Liver (tissue), 9 donors: ENCODE measurements around the gene PRKD1. TPM values are rescaled to one million over a fixed set of nuclear protein-coding genes. Genes with fewer than 3 reads are reported as not detected.

Source experiments
- DNase-seq: peaks from one replicate; pipeline ENCODE4 v3.0.0-alpha.2; 2017; ENCODE audit warnings: low spot score
- H3K27ac ChIP-seq, 2 donors: one replicate each; pipeline ENCODE4 v1.7.0; 2013; ENCODE audit warnings: inconsistent platforms in 2 of 2, low read length in 2 of 2, control low read depth in 1 of 2, low read depth in 1 of 2, mild to moderate bottlenecking in 1 of 2
- H3K27me3 ChIP-seq, 4 donors: one replicate each; pipeline versions ENCODE4 v1.6.1 to v1.7.0; 2013; ENCODE audit warnings: low read length in 3 of 4, inconsistent platforms in 1 of 4, mild to moderate bottlenecking in 1 of 4, moderate library complexity in 1 of 4; ENCODE audit not compliant: control insufficient read depth in 4 of 4, insufficient read depth in 4 of 4
- H3K36me3 ChIP-seq, 4 donors: one replicate each; pipeline versions ENCODE4 v1.6.1 to v1.7.0; 2013; ENCODE audit warnings: low read length in 3 of 4, mild to moderate bottlenecking in 3 of 4, low read depth in 1 of 4, moderate library complexity in 1 of 4; ENCODE audit not compliant: control insufficient read depth in 4 of 4, insufficient read depth in 3 of 4
- H3K4me1 ChIP-seq, 4 donors: one replicate each; pipeline versions ENCODE4 v1.6.1 to v1.7.0; 2013; ENCODE audit warnings: low read length in 3 of 4, mild to moderate bottlenecking in 3 of 4, moderate library complexity in 1 of 4; ENCODE audit not compliant: control insufficient read depth in 4 of 4, insufficient read depth in 4 of 4
- H3K4me3 ChIP-seq, 3 donors: one replicate each; pipeline versions ENCODE4 v1.6.1 to v1.7.0; 2013; ENCODE audit warnings: low read length in 3 of 3, control low read depth in 1 of 3, low read depth in 1 of 3, mild to moderate bottlenecking in 1 of 3
- H3K9ac ChIP-seq, 2 donors: one replicate each; pipeline ENCODE4 v1.7.0; 2013; ENCODE audit warnings: low read length in 2 of 2, mild to moderate bottlenecking in 2 of 2, moderate library complexity in 2 of 2, control low read depth in 1 of 2, low read depth in 1 of 2
- H3K9me3 ChIP-seq, 4 donors: one replicate each; pipeline versions ENCODE4 v1.6.1 to v1.7.0; 2013; ENCODE audit warnings: low read length in 3 of 4; ENCODE audit not compliant: control insufficient read depth in 4 of 4
- ATF3 ChIP-seq: IDR thresholded peaks from 2 replicates; pipeline ENCODE4 v1.6.1; 2016; ENCODE audit warnings: antibody characterized with exemption
- EGR1 ChIP-seq, 2 donors: IDR thresholded peaks; 2 replicates each; pipeline ENCODE4 v1.6.1; 2016 to 2018; ENCODE audit warnings: antibody characterized with exemption in 2 of 2, low read depth in 2 of 2
- FOXA1 ChIP-seq: IDR thresholded peaks from 2 replicates; pipeline ENCODE4 v1.6.1; 2016; ENCODE audit warnings: antibody characterized with exemption
- FOXA2 ChIP-seq: IDR thresholded peaks from 2 replicates; pipeline ENCODE4 v1.6.1; 2016; ENCODE audit warnings: antibody characterized with exemption
- GABPA ChIP-seq, 2 donors: IDR thresholded peaks in 1 of 2; conservative IDR thresholded peaks in 1 of 2; 2 replicates each; pipeline ENCODE4 v1.6.1; 2016; ENCODE audit warnings: antibody characterized with exemption in 2 of 2, mild to moderate bottlenecking in 1 of 2, moderate library complexity in 1 of 2
- MAX ChIP-seq: IDR thresholded peaks from 2 replicates; pipeline ENCODE4 v1.6.1; 2016; ENCODE audit warnings: antibody characterized with exemption
- NR2F2 ChIP-seq: IDR thresholded peaks from 2 replicates; pipeline ENCODE4 v1.6.1; 2016; ENCODE audit warnings: antibody characterized with exemption
- RAD21 ChIP-seq, 2 donors: IDR thresholded peaks; 2 replicates each; pipeline ENCODE4 v1.6.1; 2016; ENCODE audit warnings: antibody characterized with exemption in 2 of 2, mild to moderate bottlenecking in 2 of 2
- REST ChIP-seq: IDR thresholded peaks from 2 replicates; pipeline ENCODE4 v1.6.1; 2016; ENCODE audit warnings: antibody characterized with exemption, mild to moderate bottlenecking
- RXRA ChIP-seq, 2 donors: IDR thresholded peaks; 2 replicates each; pipeline ENCODE4 v1.6.1; 2017 to 2018; ENCODE audit warnings: antibody characterized with exemption in 2 of 2, mild to moderate bottlenecking in 1 of 2
- TAF1 ChIP-seq: conservative IDR thresholded peaks from 2 replicates; pipeline ENCODE4 v1.6.1; 2016; ENCODE audit warnings: antibody characterized with exemption, mild to moderate bottlenecking
- ZBTB33 ChIP-seq: IDR thresholded peaks from 2 replicates; pipeline ENCODE4 v1.6.1; 2016; ENCODE audit warnings: antibody characterized with exemption
- WGBS: extraction: QIAGEN DNeasy Blood & Tissue Kit; methylation state at CpG from one replicate; pipeline ENCODE4 v1.1.7; 2013; 5-methylcytosine and 5-hydroxymethylcytosine counted together
- polyA plus RNA-seq, 2 donors: library from polyadenylated mRNA; stranded (reverse) in 1 of 2; unstranded in 1 of 2; fragments of 200-250 nt in 1 of 2; fragments of >200 nt in 1 of 2; fragmentation: Nextera tagmentation in 1 of 2; extraction: Ambion mirVana in 1 of 2; gene quantifications; one replicate each; pipeline versions ENCODE4 v1.2.1 to v1.2.3, GENCODE V29; 2013 to 2015
- total RNA-seq, 2 donors: library from RNA; depleted of rRNA; stranded (reverse); fragments of >200 nt; gene quantifications; one replicate each; pipeline ENCODE4 v1.2.3, GENCODE V29; 2014
- donor health status: healthy.
- donor health status: healthy.
- donor health status: healthy.
- donor health status: healthy.
- donor health status: healthy.

Gene PRKD1
- total and polyA plus RNA-seq, 4 donors = 0.85 to 5.0 (median 0.99) TPM

GRCh38 chr14:29940482-29940881 lies 12.8 kb upstream of the PRKD1 start:
- Histone ChIP-seq H3K9ac (no peak overlapping the region), H3K27me3 (no peaks in the 10 kb centered on the region), H3K4me1 (no peaks in the 10 kb centered on the region), H3K4me3 (no peak overlapping the region), H3K36me3 (no peaks in the 10 kb centered on the region), H3K27ac (no peak overlapping the region), H3K9me3 (no peaks in the 10 kb centered on the region)
- TF ChIP-seq TAF1 = no peak
- no peak for TF ChIP-seq MAX
- TF ChIP-seq NR2F2 = no peak
- WGBS = 81% methylated on average over 3 of the region's 3 CpGs
- DNase-seq = no peak

GRCh38 chr14:29937116-29937515 lies 9.5 kb upstream of the PRKD1 start:
- TF ChIP-seq FOXA1 (no peak), EGR1 (IDR thresholded peaks at IDR 0.05; ENCODE audit: low read depth in 2 of 2) (no peak), RAD21 (IDR thresholded peaks at IDR 0.05) (no peak), ATF3 (no peak)
- no peak overlapping the region for H3K4me3 ChIP-seq
- H3K4me1 ChIP-seq = no peaks in the 10 kb centered on the region
- no peak overlapping the region for H3K27ac ChIP-seq
- 87% methylated on average over 2 of the region's 2 CpGs for WGBS
- no peaks in the 10 kb centered on the region for H3K36me3 ChIP-seq
- no peaks in the 10 kb centered on the region for H3K9me3 ChIP-seq
- no peak for DNase-seq
- H3K27me3 ChIP-seq = no peaks in the 10 kb centered on the region
- H3K9ac ChIP-seq = no peak overlapping the region

- H3K4me1 ChIP-seq = peaks cover 5 to 18% (median 8%) of the 10 kb centered on the region in 4 donors
- H3K36me3 ChIP-seq = no peaks in the 10 kb centered on the region
- no peak overlapping the region for H3K27ac ChIP-seq
- 73% methylated on average over 2 of the region's 2 CpGs for WGBS
- H3K27me3 ChIP-seq = peaks cover 0 to 3% (median 0%) of the 10 kb centered on the region in 4 donors
- H3K9ac ChIP-seq = no peak overlapping the region
- no peaks in the 10 kb centered on the region for H3K9me3 ChIP-seq
- H3K4me3 ChIP-seq = no peak overlapping the region
- TF ChIP-seq REST (no peak), RAD21 (IDR thresholded peaks at IDR 0.05) (no peak), ZBTB33 (no peak), GABPA (IDR thresholded peaks at IDR 0.05 in 1 of 2, conservative IDR thresholded peaks at IDR 0.05 in 1 of 2) (no peak), MAX (no peak), NR2F2 (no peak), FOXA2 (no peak), RXRA (IDR thresholded peaks at IDR 0.05) (no peak)
- DNase-seq = no peak
Measured at GRCh38 chr14:29930283-29930682, 2.6 kb upstream of the PRKD1 start.
